HG03520 (cell line): ENCODE results near the gene BLTP2.

Source experiments
- ATAC-seq: cut with Tn5 transposase; IDR thresholded peaks from one replicate; pipeline ENCODE4 v1.9.1; 2021; ENCODE audit warnings: mild to moderate bottlenecking, moderate library complexity; ENCODE audit not compliant: unreplicated experiment

BLTP2 gene

DNA sequence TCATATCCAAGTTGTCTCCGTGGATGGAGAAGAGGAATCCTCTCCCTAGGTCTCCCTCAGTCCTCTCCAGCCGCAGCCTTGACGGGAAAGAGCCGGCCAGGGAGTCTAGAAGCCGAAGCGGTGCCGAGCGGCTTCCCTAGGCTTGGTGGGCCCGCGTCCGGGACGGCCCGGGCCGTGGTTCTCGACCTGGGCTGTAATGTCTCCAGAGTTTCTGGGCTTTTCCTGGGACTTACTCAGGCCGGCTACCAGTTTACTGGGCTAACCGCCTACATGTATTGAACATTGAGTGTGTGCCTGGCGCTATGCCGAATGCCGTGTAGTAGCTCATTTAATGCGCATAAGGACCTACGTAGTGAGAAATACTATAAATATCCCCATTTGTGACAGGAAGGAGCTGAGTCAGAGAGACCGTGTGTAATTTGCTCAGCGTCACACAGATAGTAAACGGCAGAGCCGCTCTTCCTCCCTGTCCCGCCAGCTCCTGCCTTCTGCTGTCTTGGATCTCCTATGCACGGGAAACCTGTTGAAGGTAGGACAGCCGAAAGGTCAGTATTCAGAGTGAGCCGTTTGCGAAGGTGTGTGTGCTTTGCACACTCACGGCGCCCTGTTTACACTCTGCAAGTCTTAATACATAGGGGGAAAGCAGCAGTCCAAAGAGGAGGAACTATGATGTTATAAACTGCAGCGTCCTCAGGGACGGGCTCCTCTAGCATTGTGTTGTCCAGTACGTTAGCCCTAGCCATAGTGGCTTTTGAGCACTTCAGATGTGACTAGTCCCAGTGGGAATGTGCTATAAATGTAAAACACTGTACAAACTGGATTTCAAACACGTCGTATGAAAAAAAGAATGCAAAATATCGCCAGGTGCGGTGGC is 45.4 kb downstream of the BLTP2 start:
- ATAC-seq, result peak; percentile 38

DNA sequence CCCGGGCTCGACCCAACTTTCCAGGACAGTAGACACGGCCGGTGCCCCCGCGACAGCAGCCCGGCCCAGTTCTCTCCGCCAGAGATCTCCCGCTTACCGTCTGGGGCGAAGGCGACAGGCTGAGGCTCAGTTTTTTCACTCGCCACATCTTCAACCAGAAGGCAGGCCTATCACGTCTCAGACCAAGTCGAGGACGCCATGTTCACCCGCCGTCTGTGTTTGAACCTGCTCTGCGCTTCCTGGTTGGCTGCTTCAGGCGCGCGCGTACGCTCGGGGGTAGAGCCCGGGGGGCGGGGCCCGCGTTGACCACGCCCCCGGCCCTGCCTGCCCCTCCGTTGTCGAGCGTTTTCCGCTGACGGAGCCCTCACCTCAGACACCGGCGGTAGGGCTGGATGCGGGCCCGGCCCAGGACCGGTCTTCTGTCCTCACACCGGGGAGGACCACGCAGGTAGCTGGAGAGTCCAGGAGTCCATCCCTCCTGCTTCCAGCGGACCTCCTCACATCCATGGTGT is 46.1 kb downstream of the BLTP2 start, which contains the start of gene SPAG5:
SPAG5 (minus strand) TSS at position 227 of the 512 bp plus-strand sequence; CDS start at position 148, 79 bp downstream.
- ATAC-seq, result peak; percentile 75

DNA sequence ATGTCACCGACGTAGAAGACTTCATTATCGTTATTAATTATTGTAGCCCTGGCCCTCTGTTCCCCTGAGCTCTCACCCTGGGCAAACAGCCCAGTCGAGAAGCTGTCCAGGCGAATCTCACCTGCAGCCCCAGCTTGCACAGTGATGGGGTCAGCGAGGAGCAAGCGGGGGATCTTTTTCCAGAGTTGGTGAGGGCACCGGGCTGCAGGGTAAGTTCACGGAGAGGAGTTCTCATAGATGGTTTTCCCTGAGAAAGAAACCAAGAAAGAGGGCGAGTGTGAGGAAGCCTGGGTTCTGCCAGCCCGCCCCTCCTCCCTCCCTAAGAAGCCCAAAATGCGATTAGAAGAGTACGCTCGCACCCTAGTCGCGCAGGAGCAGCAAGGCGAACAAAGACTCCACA is 46.6 kb downstream of the BLTP2 start:
- no peak for ATAC-seq

- ATAC-seq, result no peak
These were observed 47.2 kb downstream of the BLTP2 start for GRCh38 chr17:28597606-28598383.
